Measurements from ENCODE around the gene SSH3.

DNA sequence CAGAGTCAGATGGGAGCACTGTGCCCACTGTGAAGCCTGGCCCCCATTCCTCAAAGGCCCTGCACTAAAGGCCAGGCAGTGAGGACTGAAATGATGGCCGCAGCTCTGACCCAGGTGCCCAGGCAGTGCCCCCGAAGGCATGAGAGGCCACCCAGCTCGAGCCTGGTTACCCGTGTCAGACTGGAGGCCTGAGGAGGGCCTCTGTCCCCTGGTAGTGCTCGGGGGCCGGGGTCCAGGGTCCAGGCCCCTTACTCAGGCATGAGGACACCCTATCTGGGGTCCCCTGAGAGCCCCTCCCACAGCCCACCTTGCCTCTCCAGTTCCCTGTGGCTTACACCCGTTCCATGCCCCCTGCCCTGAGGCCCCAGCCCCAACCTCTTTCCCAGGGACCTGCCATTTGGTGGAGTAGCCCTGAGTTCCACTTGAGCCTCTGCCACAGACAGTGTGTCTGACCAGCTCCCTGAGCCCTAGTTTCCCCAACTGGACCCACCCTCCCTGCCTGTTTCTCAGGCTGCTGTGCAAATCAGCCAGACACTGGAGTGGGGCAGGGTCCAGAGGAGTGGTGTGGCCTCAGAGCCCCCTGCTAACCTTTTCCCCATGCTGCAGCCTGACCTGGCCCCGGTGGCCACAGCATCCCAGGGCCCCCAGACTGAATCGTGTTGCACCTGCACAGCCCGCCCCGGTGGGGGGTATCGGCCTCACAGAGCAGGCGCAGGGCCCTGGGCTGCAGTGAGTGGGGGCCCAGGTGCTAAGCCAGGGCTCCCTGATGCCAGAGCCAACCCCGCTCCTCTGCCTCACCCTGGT lies 25.0 kb upstream of the SSH3 start:
- TF ChIP-seq POLR2A (IDR thresholded peaks at IDR 0.05; ENCODE audit: control extremely low read depth in 1 of 2, low read depth in 2 of 2, low read length in 2 of 2) (no peak), GABPA (IDR thresholded peaks at IDR 0.05; ENCODE audit: borderline replicate concordance, insufficient read depth, low read length) (no peak), EZH2 (IDR thresholded peaks at IDR 0.05; ENCODE audit: low read depth, low read length, severe bottlenecking) (no peak), HDAC2 (IDR thresholded peaks at IDR 0.05; ENCODE audit: borderline replicate concordance in 1 of 2, low read depth in 2 of 2, low read length in 2 of 2) (no peak)
- TF ChIP-seq, protein P1, sequence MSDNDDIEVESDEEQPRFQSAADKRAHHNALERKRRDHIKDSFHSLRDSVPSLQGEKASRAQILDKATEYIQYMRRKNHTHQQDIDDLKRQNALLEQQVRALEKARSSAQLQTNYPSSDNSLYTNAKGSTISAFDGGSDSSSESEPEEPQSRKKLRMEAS (IDR thresholded peaks at IDR 0.05) = no peak
- TF ChIP-seq, protein P2, sequence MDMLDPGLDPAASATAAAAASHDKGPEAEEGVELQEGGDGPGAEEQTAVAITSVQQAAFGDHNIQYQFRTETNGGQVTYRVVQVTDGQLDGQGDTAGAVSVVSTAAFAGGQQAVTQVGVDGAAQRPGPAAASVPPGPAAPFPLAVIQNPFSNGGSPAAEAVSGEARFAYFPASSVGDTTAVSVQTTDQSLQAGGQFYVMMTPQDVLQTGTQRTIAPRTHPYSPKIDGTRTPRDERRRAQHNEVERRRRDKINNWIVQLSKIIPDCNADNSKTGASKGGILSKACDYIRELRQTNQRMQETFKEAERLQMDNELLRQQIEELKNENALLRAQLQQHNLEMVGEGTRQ (IDR thresholded peaks at IDR 0.05; ENCODE audit: low read length) = no peak
- TF ChIP-seq, protein P3, sequence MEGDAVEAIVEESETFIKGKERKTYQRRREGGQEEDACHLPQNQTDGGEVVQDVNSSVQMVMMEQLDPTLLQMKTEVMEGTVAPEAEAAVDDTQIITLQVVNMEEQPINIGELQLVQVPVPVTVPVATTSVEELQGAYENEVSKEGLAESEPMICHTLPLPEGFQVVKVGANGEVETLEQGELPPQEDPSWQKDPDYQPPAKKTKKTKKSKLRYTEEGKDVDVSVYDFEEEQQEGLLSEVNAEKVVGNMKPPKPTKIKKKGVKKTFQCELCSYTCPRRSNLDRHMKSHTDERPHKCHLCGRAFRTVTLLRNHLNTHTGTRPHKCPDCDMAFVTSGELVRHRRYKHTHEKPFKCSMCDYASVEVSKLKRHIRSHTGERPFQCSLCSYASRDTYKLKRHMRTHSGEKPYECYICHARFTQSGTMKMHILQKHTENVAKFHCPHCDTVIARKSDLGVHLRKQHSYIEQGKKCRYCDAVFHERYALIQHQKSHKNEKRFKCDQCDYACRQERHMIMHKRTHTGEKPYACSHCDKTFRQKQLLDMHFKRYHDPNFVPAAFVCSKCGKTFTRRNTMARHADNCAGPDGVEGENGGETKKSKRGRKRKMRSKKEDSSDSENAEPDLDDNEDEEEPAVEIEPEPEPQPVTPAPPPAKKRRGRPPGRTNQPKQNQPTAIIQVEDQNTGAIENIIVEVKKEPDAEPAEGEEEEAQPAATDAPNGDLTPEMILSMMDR (IDR thresholded peaks at IDR 0.05; ENCODE audit: control extremely low read depth in 1 of 3, insufficient read depth in 1 of 3, low read depth in 1 of 3, low read length in 3 of 3) = no peak
